Brain microvascular endothelial cell (primary cell): Measurements from ENCODE around the gene CLHC1.
"Not testable (repeated sequence)": the region's sequence is repeated elsewhere in the genome, so short reads cannot be mapped to it uniquely, and the experiment has no call there.

ENCODE experiments used
- DNase-seq: peaks from one replicate; pipeline ENCODE4 v3.0.0-alpha.2; 2020
- H3K27ac ChIP-seq: fragments of 250-450 bp; sonication (Bioruptor Pico); 2 replicates; pipeline ENCODE4 v1.5.1; 2020; ENCODE audit warnings: mild to moderate bottlenecking, moderate library complexity
- H3K27me3 ChIP-seq: fragments of 250-450 bp; sonication (Bioruptor Pico); replicated peaks from 2 replicates; pipeline ENCODE4 v1.5.1; 2020; ENCODE audit warnings: mild to moderate bottlenecking
- H3K36me3 ChIP-seq: fragments of 250-450 bp; sonication (Bioruptor Pico); replicated peaks from 2 replicates; pipeline ENCODE4 v1.5.1; 2020; ENCODE audit warnings: mild to moderate bottlenecking
- H3K4me3 ChIP-seq: 2 replicates; pipeline ENCODE4 v1.5.1; 2011; ENCODE audit warnings: low read depth, mild to moderate bottlenecking, control low read depth, low read length, moderate library complexity
- in situ Hi-C: cut with HindIII; loops from 2 replicates; pipeline ENCODE4 v1.10.0; 2017; ENCODE audit warnings: low sequenced_read_pairs, low pct_ligation_motif_present
- TF ChIP-seq, protein P1 (sequence below): IDR thresholded peaks from 2 replicates; pipeline ENCODE4 v1.5.1; 2011; ENCODE audit warnings: low read depth, mild to moderate bottlenecking, moderate library complexity, low read length, control low read depth, inconsistent platforms; ENCODE audit errors: missing control alignments

The CLHC1 gene

DNA sequence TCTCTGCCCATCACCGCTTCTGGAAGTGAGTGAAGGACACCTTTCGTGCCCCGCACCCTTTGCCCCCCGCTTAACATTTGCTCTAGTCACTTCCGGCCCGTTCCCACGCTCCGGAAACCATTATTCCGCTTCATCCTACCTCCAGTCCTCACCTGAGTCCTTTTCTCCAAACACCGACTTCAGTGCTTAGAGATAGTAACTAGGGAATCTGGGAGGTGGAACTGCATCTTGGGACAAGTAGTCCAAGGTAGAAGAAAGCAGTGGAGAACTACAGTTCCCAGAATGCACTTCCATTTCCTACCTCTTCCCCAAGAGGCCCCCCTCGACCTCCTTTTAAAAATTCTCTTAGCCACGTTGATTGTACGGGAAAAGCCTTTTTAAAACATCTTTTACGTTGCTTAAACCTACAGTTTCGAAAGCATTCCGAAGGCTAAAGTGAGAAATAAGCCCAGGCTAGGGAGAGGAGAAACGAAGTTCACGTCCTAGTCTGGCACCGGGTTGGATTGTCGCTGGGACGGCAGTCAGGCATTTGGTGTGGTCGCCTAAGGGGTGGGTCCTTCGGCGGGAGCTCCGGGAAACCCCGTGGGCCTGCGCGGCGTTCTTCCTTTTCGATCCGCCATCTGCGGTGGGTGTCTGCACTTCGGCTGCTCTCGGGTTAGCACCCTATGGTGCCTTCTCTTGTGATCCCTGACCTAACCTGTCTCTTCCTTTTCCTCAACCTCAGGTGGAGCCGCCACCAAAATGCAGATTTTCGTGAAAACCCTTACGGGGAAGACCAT, at the start of gene CLHC1, which contains the start of gene RPS27A:
TSS of gene CLHC1 (minus strand) at position 210 of the 779 bp plus-strand sequence. CDS start 9,882 bp downstream, outside the sequence.
TSS of gene RPS27A (plus strand) at position 605 of the 779 bp plus-strand sequence. CDS start at position 742, 137 bp downstream.
- Histone ChIP-seq H3K27me3 (no peaks in the 10 kb centered on the region), H3K4me3 (peak within 1 kb of the TSS; percentile 98), H3K27ac (peak within 1 kb of the TSS; percentile 97), H3K36me3 (peaks cover 28% of the 10 kb centered on the region)
- peak; percentile 95 for DNase-seq
- TF ChIP-seq, protein P1, sequence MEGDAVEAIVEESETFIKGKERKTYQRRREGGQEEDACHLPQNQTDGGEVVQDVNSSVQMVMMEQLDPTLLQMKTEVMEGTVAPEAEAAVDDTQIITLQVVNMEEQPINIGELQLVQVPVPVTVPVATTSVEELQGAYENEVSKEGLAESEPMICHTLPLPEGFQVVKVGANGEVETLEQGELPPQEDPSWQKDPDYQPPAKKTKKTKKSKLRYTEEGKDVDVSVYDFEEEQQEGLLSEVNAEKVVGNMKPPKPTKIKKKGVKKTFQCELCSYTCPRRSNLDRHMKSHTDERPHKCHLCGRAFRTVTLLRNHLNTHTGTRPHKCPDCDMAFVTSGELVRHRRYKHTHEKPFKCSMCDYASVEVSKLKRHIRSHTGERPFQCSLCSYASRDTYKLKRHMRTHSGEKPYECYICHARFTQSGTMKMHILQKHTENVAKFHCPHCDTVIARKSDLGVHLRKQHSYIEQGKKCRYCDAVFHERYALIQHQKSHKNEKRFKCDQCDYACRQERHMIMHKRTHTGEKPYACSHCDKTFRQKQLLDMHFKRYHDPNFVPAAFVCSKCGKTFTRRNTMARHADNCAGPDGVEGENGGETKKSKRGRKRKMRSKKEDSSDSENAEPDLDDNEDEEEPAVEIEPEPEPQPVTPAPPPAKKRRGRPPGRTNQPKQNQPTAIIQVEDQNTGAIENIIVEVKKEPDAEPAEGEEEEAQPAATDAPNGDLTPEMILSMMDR: no peak
- in situ Hi-C loops: no loop called here

DNA sequence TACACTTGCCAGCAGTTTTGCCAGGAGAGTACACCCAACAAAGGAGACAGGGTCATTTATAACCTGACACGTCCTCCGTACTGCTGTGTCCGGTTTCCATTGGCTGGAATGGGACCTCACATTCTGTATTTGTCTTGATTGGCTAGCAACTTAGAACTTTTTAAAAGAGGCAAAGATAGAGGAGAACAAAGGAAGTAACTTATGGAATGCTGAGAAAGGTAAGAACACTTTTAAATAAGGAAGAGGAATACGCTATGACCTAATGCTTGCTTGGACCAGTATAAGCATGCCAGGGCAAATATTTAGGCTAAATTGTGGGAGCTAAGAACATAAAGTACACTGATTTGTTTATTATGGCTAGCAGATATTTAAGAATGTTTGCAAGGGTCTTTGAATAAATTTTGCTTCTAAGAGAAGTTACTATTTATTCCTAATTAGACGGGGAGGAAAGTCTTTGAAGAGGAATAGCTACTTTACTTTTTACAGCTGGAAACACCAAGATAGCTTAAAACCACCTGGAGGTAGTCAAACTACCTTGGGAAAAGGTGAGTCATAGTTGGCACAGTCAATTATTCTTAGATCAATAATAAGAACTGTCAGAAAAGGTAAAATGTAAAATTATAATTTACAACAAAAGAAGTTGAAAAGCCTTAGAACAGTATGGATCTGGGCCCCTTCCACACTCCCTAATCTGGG, 48.9 kb upstream of the CLHC1 start:
- DNase-seq, in situ Hi-C loops, H3K27me3 ChIP-seq, H3K4me3 ChIP-seq, H3K27ac ChIP-seq, H3K36me3 ChIP-seq: not testable (repeated sequence)

DNA sequence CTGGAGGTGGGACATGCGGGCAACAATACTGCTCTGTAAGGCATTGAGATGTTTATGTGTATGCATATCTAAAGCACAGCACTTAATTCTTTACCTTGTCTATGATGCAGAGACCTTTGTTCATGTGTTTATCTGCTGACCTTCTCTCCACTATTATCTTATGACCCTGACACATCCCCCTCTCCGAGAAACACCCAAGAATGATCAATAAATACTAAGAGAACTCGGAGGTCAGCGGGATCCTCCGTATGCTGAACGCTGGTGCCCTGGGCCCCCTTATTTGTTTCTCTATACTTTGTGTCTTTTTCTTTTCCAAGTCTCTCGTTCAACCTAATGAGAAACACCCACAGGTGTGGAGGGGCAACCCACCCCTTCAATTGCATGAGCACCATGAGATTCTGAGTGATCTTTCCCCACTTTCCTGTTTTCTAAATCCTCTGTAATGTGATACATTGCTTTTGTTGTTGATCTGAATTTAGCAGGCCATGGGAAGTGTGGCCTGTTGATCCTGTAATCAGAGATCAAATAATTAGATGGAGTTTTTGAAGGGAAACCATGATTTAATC, 47.8 kb upstream of the CLHC1 start:
- H3K4me3 ChIP-seq, H3K36me3 ChIP-seq, in situ Hi-C loops: not testable (repeated sequence)

DNA sequence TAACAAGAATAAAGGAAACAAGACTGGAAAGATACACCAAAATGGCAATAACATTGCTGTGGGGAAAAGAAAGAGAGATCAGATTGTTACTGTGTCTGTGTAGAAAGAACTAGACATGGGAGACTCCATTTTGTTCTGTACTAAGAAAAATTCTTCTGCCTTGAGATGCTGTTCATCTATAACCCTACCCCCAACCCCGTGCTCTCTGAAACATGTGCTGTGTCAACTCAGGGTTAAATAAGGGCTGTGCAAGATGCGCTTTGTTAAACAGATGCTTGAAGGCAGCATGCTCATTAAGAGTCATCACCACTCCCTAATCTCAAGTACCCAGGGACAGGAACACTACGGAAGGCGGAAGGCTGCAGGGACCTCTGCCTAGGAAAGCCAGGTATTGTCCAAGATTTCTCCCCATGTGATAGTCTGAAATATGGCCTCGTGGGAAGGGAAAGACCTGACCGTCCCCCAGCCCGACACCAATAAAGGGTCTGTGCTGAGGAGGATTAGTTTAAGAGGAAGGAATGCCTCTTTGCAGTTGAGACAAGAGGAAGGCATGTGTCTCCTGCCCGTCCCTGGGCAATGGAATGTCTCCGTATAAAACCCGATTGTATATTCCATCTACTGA, 47.2 kb upstream of the CLHC1 start:
- in situ Hi-C loops, H3K27ac ChIP-seq, DNase-seq, H3K4me3 ChIP-seq, H3K27me3 ChIP-seq, H3K36me3 ChIP-seq: not testable (repeated sequence)

More for the DNA sequence above, 47.8 kb upstream of the CLHC1 start:
- H3K27ac ChIP-seq, H3K27me3 ChIP-seq, DNase-seq: not testable (repeated sequence)

DNA sequence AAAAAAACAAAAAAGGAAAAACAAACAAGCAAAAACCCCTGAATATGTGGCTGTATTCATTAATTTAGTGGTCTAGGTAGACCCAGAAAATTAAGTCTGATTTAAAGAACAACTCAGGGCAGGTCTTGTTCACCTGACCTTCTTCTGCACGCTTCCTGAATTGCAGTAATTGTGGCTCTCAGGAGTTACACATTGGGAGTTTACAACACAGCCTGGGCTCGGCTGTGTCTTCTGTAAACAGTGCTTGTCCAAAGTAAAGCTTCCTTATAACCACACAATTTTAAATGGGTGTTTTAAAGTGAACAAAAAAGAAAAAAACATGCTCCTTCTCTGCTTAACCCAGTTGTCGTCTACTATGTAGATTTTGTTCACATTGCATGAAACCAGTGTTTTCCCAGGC, 45.2 kb upstream of the CLHC1 start:
- Histone ChIP-seq H3K27ac (no peak overlapping the region), H3K4me3 (no peak overlapping the region), H3K27me3 (no peaks in the 10 kb centered on the region), H3K36me3 (no peaks in the 10 kb centered on the region)
- DNase-seq: no peak
- TF ChIP-seq, protein P1: no peak
- in situ Hi-C loops: no loop called here

DNA sequence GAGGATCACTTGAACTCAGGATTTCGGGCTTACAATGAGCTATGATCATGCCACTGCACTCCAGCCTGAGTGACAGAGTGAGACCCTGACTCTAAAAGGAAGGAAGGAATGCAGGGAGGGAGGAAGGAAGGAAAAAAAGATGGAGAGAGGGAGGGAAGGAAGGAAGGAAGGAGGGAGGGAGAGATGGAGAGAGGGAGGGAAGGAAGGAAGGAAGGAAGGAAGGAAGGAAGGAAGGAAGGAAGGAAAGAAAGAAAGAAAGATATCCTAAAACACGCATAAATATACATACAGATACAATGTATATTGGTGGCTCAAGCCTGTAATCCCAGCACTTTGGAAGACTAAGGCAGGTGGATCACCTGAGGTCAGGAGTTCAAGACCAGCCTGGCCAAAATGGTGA, 42.3 kb upstream of the CLHC1 start:
- H3K36me3 ChIP-seq, H3K4me3 ChIP-seq, DNase-seq, in situ Hi-C loops, H3K27me3 ChIP-seq, H3K27ac ChIP-seq: not testable (repeated sequence)

DNA sequence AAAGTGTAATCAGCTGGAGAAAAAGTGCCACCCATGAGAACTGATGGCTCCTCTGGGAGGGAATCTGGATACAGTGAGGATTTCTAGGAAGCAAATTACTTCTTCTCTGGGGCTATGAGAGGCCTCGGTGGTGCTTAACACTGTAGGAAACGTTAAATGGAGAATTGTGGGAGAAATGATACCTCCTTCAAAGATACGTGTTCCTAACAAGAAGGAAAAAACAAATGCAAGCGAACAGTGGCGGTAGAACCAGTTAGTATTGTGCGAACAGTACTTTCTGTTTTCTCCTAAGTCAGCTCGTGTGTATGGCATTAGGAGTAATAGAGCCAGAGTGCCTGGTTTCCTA, 37.5 kb upstream of the CLHC1 start:
- H3K4me3 ChIP-seq: peak overlapping the region; percentile 69
- no peaks in the 10 kb centered on the region for H3K27me3 ChIP-seq
- in situ Hi-C loops: no loop called here
- no peaks in the 10 kb centered on the region for H3K36me3 ChIP-seq
- no peak for DNase-seq
- peak overlapping the region; percentile 55 for H3K27ac ChIP-seq
- TF ChIP-seq, protein P1: no peak
